ENCODE data around the gene SGK1.

The SGK1 gene

GRCh38 chr6:134169871-134170486, 147.9 kb downstream of the SGK1 start:
- H3K27ac ChIP-seq (ENCODE audit: insufficient read depth in 1 of 2, low read depth in 1 of 2, low read length in 2 of 2, poor library complexity in 1 of 2, severe bottlenecking in 2 of 2) = no peak overlapping the region
- H3K27me3 ChIP-seq (replicated peaks in 2 of 5; ENCODE audit: control insufficient read depth in 4 of 5, insufficient read depth in 5 of 5, low read length in 4 of 5) = no peaks in the 10 kb centered on the region
- no peaks in the 10 kb centered on the region for H3K9me3 ChIP-seq (ENCODE audit: control extremely low read depth in 1 of 5, control insufficient read depth in 4 of 5, insufficient read depth in 2 of 5, low read depth in 1 of 5, low read length in 4 of 5)
- no peak for DNase-seq
- ChIA-PET POLR2A (no interaction called here), CTCF (interaction anchor here (0.8 to 3.5 kb wide), 5 partner anchors 13 to 655 kb away, joined by 3 to 14 read pairs (median 5); no protein-coding TSS in a partner anchor)
- peaks cover 13 to 25% (median 16%) of the 10 kb centered on the region in 4 experiments for H3K4me1 ChIP-seq (ENCODE audit: control extremely low read depth in 1 of 4, control insufficient read depth in 4 of 4, insufficient read depth in 4 of 4, low read length in 3 of 4)
- WGBS (ENCODE audit: insufficient coverage) = 97% methylated on average over 23 of the region's 23 CpGs
- peaks cover 0 to 8% (median 0%) of the 10 kb centered on the region in 4 experiments for H3K36me3 ChIP-seq (ENCODE audit: control insufficient read depth in 4 of 4, insufficient read depth in 4 of 4, low read length in 3 of 4)
- no peak overlapping the region for H3K4me3 ChIP-seq (ENCODE audit: control insufficient read depth in 1 of 7, extremely low read depth in 1 of 7, insufficient read depth in 4 of 7, low read depth in 2 of 7, low read length in 6 of 7)

GRCh38 chr6:134168590-134169208, 149.2 kb downstream of the SGK1 start:
- Histone ChIP-seq H3K9me3 (ENCODE audit: control extremely low read depth in 1 of 5, control insufficient read depth in 4 of 5, insufficient read depth in 2 of 5, low read depth in 1 of 5, low read length in 4 of 5) (no peaks in the 10 kb centered on the region), H3K4me1 (ENCODE audit: control extremely low read depth in 1 of 4, control insufficient read depth in 4 of 4, insufficient read depth in 4 of 4, low read length in 3 of 4) (peaks cover 4 to 15% (median 9%) of the 10 kb centered on the region in 4 experiments), H3K27me3 (replicated peaks in 2 of 5; ENCODE audit: control insufficient read depth in 4 of 5, insufficient read depth in 5 of 5, low read length in 4 of 5) (no peaks in the 10 kb centered on the region), H3K36me3 (ENCODE audit: control insufficient read depth in 4 of 4, insufficient read depth in 4 of 4, low read length in 3 of 4) (peaks cover 0 to 8% (median 0%) of the 10 kb centered on the region in 4 experiments), H3K4me3 (ENCODE audit: control insufficient read depth in 1 of 7, extremely low read depth in 1 of 7, insufficient read depth in 4 of 7, low read depth in 2 of 7, low read length in 6 of 7) (no peak overlapping the region), H3K27ac (ENCODE audit: insufficient read depth in 1 of 2, low read depth in 1 of 2, low read length in 2 of 2, poor library complexity in 1 of 2, severe bottlenecking in 2 of 2) (no peak overlapping the region)
- no peak for DNase-seq
- CTCF ChIA-PET = interaction anchor here (1.3 kb wide), 1 partner anchor 57 kb away, joined by 4 read pairs; no protein-coding TSS in a partner anchor
- POLR2A ChIA-PET = no interaction called here
- 100% methylated on average over 3 of the region's 8 CpGs for WGBS (ENCODE audit: insufficient coverage)

GRCh38 chr6:134166511-134167261, 151.2 kb downstream of the SGK1 start:
- WGBS (ENCODE audit: insufficient coverage) = 88% methylated on average over 7 of the region's 7 CpGs
- H3K27me3 ChIP-seq (replicated peaks in 2 of 5; ENCODE audit: control insufficient read depth in 4 of 5, insufficient read depth in 5 of 5, low read length in 4 of 5) = no peaks in the 10 kb centered on the region
- no peak overlapping the region for H3K4me3 ChIP-seq (ENCODE audit: control insufficient read depth in 1 of 7, extremely low read depth in 1 of 7, insufficient read depth in 4 of 7, low read depth in 2 of 7, low read length in 6 of 7)
- CTCF ChIA-PET = interaction anchor here (0.7 to 2.1 kb wide), 6 partner anchors 9 to 776 kb away, joined by 3 to 8 read pairs (median 3); no protein-coding TSS in a partner anchor
- POLR2A ChIA-PET = no interaction called here
- H3K9me3 ChIP-seq (ENCODE audit: control extremely low read depth in 1 of 5, control insufficient read depth in 4 of 5, insufficient read depth in 2 of 5, low read depth in 1 of 5, low read length in 4 of 5) = no peaks in the 10 kb centered on the region
- H3K27ac ChIP-seq (ENCODE audit: insufficient read depth in 1 of 2, low read depth in 1 of 2, low read length in 2 of 2, poor library complexity in 1 of 2, severe bottlenecking in 2 of 2) = no peak overlapping the region
- no peak for DNase-seq
- H3K36me3 ChIP-seq (ENCODE audit: control insufficient read depth in 4 of 4, insufficient read depth in 4 of 4, low read length in 3 of 4) = peaks cover 0 to 5% (median 0%) of the 10 kb centered on the region in 4 experiments
- no peaks in the 10 kb centered on the region for H3K4me1 ChIP-seq (ENCODE audit: control extremely low read depth in 1 of 4, control insufficient read depth in 4 of 4, insufficient read depth in 4 of 4, low read length in 3 of 4)

- 100% methylated on average over 3 of the region's 5 CpGs for WGBS (ENCODE audit: insufficient coverage)
- no peak for DNase-seq
- Histone ChIP-seq H3K9me3 (ENCODE audit: control extremely low read depth in 1 of 5, control insufficient read depth in 4 of 5, insufficient read depth in 2 of 5, low read depth in 1 of 5, low read length in 4 of 5) (no peaks in the 10 kb centered on the region), H3K4me1 (ENCODE audit: control extremely low read depth in 1 of 4, control insufficient read depth in 4 of 4, insufficient read depth in 4 of 4, low read length in 3 of 4) (no peaks in the 10 kb centered on the region), H3K27me3 (replicated peaks in 2 of 5; ENCODE audit: control insufficient read depth in 4 of 5, insufficient read depth in 5 of 5, low read length in 4 of 5) (no peaks in the 10 kb centered on the region), H3K36me3 (ENCODE audit: control insufficient read depth in 4 of 4, insufficient read depth in 4 of 4, low read length in 3 of 4) (peaks cover 0 to 5% (median 0%) of the 10 kb centered on the region in 4 experiments), H3K27ac (ENCODE audit: insufficient read depth in 1 of 2, low read depth in 1 of 2, low read length in 2 of 2, poor library complexity in 1 of 2, severe bottlenecking in 2 of 2) (no peak overlapping the region), H3K4me3 (ENCODE audit: control insufficient read depth in 1 of 7, extremely low read depth in 1 of 7, insufficient read depth in 4 of 7, low read depth in 2 of 7, low read length in 6 of 7) (no peak overlapping the region)
- ChIA-PET POLR2A (no interaction called here), CTCF (interaction anchor here (0.9 to 2.8 kb wide), 6 partner anchors 8 to 658 kb away, joined by 3 to 8 read pairs (median 4); no protein-coding TSS in a partner anchor)
Observed at GRCh38 chr6:134165561-134166201, 152.2 kb downstream of the SGK1 start.

GRCh38 chr6:134164300-134164699, 153.6 kb downstream of the SGK1 start:
- Histone ChIP-seq H3K4me1 (ENCODE audit: control extremely low read depth in 1 of 4, control insufficient read depth in 4 of 4, insufficient read depth in 4 of 4, low read length in 3 of 4) (no peaks in the 10 kb centered on the region), H3K27ac (ENCODE audit: insufficient read depth in 1 of 2, low read depth in 1 of 2, low read length in 2 of 2, poor library complexity in 1 of 2, severe bottlenecking in 2 of 2) (no peak overlapping the region), H3K9me3 (ENCODE audit: control extremely low read depth in 1 of 5, control insufficient read depth in 4 of 5, insufficient read depth in 2 of 5, low read depth in 1 of 5, low read length in 4 of 5) (no peaks in the 10 kb centered on the region), H3K27me3 (replicated peaks in 2 of 5; ENCODE audit: control insufficient read depth in 4 of 5, insufficient read depth in 5 of 5, low read length in 4 of 5) (no peaks in the 10 kb centered on the region), H3K4me3 (ENCODE audit: control insufficient read depth in 1 of 7, extremely low read depth in 1 of 7, insufficient read depth in 4 of 7, low read depth in 2 of 7, low read length in 6 of 7) (no peak overlapping the region), H3K36me3 (ENCODE audit: control insufficient read depth in 4 of 4, insufficient read depth in 4 of 4, low read length in 3 of 4) (no peaks in the 10 kb centered on the region)
- no peak for DNase-seq
- ChIA-PET POLR2A (interaction anchor here (1.3 kb wide), 1 partner anchor 8 kb away, joined by 3 read pairs; no protein-coding TSS in a partner anchor), CTCF (interaction anchor here (1.0 to 2.8 kb wide), 4 partner anchors 10 to 776 kb away, joined by 3 to 8 read pairs (median 6); no protein-coding TSS in a partner anchor)
- 95% methylated on average over 8 of the region's 8 CpGs for WGBS (ENCODE audit: insufficient coverage)

GRCh38 chr6:134162932-134163331, 155.0 kb downstream of the SGK1 start:
- DNase-seq = no peak
- POLR2A ChIA-PET = no interaction called here
- WGBS (ENCODE audit: insufficient coverage) = 94% methylated on average over 2 of the region's 3 CpGs
- Histone ChIP-seq H3K36me3 (ENCODE audit: control insufficient read depth in 4 of 4, insufficient read depth in 4 of 4, low read length in 3 of 4) (no peaks in the 10 kb centered on the region), H3K4me3 (ENCODE audit: control insufficient read depth in 1 of 7, extremely low read depth in 1 of 7, insufficient read depth in 4 of 7, low read depth in 2 of 7, low read length in 6 of 7) (no peak overlapping the region), H3K9me3 (ENCODE audit: control extremely low read depth in 1 of 5, control insufficient read depth in 4 of 5, insufficient read depth in 2 of 5, low read depth in 1 of 5, low read length in 4 of 5) (no peaks in the 10 kb centered on the region), H3K4me1 (ENCODE audit: control extremely low read depth in 1 of 4, control insufficient read depth in 4 of 4, insufficient read depth in 4 of 4, low read length in 3 of 4) (no peaks in the 10 kb centered on the region), H3K27ac (ENCODE audit: insufficient read depth in 1 of 2, low read depth in 1 of 2, low read length in 2 of 2, poor library complexity in 1 of 2, severe bottlenecking in 2 of 2) (no peak overlapping the region), H3K27me3 (replicated peaks in 2 of 5; ENCODE audit: control insufficient read depth in 4 of 5, insufficient read depth in 5 of 5, low read length in 4 of 5) (no peaks in the 10 kb centered on the region)
- CTCF ChIA-PET = interaction anchor here (3.2 kb wide), 1 partner anchor 660 kb away, joined by 12 read pairs; no protein-coding TSS in a partner anchor

All from common myeloid progenitor, CD34-positive (primary cell).